Measurements from ENCODE around the gene FAM3D. TPM values are rescaled to one million over a fixed set of nuclear protein-coding genes. Genes with fewer than 3 reads are reported as not detected.
"Not testable (repeated sequence)": the region's sequence is repeated elsewhere in the genome, so short reads cannot be mapped to it uniquely, and the experiment has no call there.

Gene FAM3D, protein sequence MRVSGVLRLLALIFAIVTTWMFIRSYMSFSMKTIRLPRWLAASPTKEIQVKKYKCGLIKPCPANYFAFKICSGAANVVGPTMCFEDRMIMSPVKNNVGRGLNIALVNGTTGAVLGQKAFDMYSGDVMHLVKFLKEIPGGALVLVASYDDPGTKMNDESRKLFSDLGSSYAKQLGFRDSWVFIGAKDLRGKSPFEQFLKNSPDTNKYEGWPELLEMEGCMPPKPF
- total RNA-seq: not detected

DNA sequence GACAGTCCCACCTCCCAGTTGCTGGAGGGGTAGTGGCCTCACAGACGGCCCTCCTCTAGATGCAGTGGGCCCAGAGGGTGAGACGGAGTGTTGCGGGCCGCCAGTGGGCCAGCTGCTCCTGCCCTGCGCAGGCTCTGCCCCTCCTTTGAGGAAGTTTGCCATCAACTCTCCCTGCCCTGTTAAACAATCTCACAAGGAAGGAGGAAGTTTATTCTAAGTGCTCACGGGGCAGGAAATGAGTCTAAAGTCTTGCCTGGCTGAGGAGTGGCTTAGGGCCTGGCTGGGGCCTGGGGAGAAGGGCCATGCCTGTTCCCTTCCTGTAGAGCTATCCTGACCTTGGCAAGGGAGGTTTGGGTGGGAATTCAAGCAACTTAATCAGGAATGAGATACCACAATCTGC, at the start of gene FAM3D:
FAM3D (minus strand) TSS at position 92 of the 400 bp plus-strand sequence. CDS start 11,211 bp downstream, outside the sequence.
- no peak for DNase-seq

DNA sequence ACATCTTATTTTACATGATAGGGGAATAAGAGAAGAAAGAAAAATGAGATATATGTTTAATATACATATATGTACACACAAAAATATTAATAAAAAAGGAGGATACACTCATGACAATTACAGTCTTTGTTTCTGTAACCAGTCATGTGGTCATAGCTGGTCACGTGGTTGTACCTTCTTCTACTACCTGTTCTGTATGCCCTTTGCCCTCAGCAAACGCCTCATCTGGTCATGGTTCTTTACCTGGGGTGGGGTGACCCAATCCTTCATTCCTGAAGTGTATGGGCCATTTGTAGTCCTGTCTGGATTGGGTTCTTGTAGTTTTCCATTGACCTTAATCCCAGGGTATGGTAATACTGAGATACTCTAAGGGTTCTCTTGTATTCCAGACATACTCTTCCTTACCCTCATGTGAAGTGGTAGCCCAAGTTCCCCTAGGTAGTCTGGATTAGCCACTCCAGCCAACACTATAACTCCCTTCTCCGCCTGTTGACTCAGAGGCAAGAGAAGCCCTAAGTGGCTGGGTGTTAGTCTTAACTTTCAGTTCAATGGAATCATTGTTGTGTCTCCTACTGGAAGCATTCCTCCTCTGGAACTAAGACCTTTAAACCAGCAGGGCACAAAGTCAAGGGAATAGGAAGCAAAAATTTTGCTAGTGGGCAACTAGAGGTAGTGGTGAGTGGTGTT, 47.3 kb upstream of the FAM3D start:
- no peak for DNase-seq

DNA sequence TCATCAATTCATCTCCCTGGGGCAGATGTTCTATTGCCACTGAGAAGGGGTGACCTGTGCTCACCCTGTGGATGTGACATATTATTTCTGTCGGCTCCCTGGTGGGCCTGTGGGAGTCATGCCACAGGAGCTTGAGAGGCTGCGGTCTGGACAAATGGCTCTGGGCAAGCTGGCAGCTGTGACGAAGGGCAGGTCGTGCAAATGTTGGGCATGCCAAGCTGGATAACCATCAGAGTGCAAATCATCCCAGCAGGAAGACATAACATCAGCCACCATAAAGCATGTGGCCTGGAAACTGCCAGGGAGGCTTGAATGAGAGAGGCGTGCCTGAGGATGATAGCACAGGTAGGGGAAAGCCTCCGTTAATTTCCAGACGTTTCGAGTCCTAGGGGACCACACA, 45.3 kb upstream of the FAM3D start:
- no peak for DNase-seq

DNA sequence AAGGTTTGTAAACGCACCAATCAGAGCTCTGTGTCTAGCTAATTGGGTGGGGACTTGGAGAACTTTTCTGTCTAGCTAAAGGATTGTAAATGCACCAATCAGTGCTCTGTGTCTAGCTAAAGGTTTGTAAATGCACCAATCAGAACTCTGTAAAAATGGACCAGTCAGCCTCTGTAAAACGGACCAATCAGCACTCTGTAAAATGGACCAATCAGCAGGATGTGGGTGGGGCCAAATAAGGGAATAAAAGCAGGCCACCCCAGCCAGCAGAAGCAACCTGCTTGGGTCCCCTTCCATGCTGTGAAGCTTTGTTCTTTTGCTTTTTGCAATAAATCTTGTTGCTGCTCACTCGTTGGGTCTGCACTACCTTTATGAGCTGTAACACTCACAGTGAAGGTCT, 42.4 kb upstream of the FAM3D start:
- not testable (repeated sequence) for DNase-seq

DNA sequence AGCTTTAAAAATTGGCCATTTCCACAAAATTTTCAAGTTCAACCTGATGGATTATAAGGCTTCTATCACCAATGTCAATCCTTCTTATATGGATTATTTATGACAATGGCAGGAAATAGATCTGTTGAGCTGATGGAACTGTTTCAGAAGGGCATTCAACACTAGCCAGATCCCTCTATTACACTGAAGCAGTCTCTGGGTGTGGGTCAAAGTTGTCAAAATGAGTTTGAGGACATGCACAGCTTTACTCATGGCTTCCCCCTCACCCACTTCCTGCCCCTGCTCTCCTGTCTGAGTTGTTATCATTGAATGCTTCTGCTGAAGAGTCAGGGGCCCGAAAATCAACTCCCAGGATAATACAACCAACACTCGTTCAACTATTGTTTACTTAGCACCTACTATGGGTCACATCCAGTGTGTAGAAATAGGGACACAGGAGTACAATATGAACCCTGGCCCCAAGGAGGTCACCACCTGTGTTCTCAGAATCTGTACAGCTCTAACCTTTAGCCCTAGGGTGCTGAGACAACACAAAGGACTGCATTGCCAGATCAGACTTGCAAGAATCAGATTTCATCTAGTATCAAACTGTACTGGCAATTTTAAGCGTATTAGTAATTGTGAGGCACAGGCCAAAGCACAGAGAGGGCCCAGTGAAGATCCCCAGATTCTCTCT, 41.7 kb upstream of the FAM3D start:
- no peak for DNase-seq

DNA sequence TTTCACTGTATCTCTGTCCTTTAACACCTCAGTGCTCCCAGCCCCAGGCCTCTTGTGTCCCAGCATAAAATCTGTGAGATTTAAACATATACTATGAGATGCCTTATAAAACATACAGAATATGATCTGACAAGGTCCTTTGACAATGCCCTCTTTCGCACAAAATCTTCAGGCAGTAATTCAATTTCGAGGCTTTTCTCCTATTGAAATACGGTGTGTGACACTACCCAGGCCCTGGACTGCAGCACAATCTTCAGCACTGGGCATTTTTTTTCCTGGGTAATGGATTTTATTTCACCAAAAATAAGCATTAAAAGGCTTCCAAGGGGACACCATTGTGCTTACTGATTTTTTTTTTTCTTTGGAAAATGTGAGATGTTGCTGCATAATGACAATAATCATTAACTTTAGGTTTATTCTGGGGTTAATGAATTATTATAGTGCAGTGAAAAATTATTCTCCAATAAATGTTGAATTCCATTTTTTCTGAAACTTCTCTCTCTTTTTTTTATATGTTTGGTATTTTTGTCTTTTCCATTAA, 40.9 kb upstream of the FAM3D start:
- DNase-seq: no peak

DNA sequence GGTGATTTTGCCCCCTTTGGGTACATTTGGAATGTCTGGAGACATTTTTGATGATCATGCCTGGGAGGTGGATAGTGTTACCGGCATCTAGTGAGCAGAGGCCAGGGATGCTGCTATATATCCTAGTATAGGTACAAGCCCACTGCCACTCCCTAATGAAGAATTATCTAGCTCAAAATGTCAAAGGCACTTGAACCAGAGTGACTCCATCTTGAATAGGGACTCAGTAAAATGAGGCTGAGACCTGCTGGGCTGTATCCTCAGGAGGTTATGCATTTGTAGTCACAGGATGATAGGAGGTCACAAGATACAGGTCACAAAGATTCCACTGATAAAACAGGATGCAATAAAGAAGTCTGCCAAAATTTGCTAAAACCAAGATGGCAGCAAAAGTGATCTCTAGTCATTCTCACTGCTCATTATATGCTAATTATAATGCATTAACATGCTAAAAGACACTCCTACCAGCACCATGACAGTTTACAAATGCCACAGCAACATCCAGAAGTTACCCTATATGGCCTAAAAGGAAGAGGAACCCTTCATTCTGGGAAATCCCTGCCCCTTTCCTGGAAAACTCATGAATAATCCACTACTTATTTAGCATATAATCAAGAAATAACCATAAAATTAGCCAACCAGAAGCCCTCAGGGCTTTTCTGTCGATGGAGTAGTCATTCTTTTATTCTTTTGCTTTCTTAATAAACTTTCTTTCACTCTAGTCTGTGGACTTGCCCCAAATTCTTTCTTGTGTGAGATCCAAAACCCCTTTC, 40.0 kb upstream of the FAM3D start:
- DNase-seq: no peak

DNA sequence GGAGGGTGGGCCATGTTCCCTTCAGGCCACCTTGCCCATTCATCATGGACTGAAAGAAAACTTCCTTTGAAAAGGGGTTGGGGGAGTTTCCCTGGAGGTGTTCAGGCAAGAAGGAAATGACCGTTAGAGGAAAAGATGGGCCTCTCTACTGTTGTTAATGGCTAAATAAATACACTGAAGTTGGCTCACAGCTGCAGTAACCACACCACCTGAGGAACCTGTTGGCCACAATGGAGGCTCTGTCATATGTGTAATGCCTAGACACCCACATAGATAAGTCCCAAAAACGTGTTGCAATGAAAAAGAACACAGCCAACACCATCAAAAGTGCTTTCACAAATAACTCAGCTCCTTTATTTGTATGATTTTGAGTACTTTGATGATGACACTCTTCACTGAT, 38.2 kb upstream of the FAM3D start:
- DNase-seq: no peak

DNA sequence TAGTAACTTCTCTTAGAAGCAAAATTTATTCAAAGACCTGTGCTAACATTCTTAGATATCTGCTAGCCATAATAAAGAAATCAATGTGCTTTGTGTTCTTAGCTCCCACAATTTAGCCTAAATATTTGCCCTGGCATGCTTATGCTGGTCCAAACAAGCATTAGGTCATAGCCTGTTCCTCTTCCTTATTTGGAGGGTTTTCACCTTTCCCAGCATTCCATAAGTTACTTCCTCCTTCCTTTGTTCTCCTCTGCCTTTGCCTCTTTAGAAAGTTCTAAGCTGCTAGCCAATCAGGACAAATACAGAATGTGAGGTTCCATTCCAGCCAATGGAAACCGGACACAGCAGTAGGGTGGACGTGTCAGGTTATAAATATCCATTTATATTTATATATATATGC, 37.7 kb upstream of the FAM3D start:
- DNase-seq: not testable (repeated sequence)

DNA sequence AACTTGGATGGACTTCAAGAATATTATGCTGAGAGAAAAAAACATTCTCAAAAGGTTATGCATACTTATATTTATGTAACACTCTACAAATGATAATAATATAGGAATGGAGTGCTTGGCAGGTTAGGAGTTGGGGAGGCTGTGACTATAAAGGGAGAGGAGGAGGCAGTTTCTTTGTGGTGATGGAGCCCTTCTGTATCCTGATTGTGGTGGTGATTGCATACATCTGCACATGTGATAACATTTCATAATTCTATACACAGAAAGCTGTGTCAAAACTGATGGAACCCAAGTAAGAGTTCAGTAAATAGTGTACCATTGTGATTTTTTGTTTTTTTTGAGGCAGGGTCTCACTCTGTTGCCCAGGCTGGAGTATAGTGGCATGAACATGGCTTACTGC, 31.7 kb upstream of the FAM3D start:
- no peak for DNase-seq

DNA sequence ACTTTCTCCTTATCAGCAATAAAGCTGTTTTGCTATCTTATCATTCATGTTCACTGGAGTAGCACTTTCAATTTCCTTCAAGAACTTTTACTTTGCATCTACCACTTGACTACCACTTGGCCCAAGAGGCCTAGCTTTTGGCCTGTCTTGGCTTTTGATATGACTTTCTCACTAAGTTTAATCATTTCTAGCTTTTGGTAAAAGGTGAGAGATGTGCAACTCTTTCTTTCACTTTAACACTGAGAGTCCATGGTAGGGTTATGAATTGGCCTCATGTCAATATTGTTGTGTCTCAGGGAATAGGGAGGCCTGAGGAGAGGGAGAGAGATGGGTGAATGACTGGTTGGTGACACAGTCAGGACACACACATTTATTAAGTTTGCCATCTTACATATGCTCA, 31.0 kb upstream of the FAM3D start:
- DNase-seq: no peak

DNA sequence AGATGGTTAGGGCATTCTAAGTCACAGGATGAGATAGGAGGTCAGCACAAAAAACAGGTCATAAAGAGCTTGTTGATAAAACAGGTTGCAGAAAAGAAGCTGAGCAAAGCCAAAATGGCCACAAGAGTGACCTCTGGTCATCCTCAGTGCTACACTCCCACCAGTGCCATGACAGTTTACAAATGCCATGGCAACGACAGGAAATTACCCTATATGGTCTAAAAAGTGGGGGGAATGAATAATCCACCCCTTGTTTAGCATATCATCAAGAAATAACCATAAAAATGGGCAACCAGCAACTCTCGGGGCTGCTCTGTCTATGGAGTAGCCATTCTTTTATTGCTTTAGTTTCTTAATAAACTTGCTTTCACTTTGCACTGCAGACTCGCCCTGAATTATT, 30.2 kb upstream of the FAM3D start:
- not testable (repeated sequence) for DNase-seq

DNA sequence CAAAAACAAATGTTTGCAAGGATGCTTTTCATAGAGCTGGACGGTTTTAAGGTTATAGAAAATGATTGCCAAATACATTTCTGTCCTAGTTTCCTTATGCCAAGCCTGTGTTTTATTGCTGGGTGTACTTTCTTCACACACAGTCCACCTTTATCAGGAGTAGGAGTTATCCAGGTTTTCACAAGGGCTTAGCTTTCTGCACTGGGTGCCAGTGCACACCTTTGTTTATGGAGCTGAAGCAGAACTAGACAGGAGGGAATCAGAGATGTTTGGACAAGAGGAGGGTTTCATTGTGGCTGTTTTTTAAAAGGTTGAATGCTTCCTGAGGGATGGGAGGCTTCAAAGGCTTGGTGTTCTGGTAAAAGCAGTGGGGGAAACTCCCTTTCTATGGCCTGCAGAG, 29.5 kb upstream of the FAM3D start:
- no peak for DNase-seq

DNA sequence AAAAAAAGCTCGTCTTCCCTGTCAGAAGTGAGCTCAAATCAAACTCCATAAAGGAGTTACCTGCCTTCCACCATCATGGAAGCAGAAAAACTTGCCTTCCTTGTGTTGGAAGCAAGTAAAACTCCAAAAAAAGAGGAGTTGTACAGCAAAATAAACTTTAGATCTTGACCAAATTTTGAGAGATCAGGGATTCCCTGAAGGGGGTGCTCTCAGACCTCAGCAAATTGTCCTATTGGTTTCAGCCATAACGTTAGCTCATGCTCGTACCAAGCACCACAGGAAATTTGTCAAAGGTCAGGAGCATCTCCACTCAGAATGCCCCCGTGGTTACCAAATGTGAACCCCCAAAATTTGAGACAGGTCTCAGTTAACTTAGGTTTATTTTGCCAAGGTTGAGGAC, 28.7 kb upstream of the FAM3D start:
- DNase-seq: not testable (repeated sequence)

DNA sequence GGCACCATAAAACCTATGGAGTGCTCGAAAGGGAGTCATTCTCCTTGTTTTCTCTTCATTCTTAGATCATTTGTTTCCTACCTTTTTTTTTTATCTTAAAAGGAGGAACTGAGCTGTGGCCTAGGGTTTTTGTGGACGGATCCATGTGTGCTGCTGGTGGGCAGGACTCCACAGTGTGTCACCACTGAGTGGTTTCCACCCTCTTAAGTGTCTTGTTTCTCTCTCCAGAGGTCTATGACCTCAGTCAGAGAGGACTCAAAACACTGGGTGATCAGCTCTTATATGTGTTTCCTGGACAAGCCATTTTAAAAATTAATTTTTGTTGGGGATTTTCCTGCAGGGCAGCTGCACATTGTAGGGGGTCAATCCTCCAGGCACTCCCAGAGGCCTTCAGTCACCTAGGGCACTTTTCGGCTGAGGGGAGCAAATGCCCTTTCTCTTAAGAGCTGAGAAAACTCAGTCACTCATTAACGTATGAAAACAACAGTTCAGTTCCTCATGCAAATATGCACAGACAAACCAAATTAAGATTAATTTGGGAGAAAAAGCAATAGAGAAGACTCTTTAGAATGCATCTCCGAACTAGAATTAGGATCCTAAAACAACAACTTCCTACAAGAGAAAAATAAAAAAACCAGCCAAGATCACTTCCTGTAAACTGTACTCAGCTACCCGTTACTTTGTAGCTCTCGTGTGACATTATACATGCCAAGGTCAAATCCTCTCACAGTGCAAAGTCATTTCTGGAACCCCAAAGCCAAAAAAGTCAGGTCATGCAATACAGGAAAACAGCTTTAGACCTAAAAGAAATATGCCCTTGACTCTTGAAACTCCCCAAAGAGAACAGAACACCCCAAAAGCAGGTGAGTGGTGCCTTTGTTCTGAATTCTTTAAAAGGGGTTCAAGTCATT, 27.6 kb upstream of the FAM3D start:
- no peak for DNase-seq

DNA sequence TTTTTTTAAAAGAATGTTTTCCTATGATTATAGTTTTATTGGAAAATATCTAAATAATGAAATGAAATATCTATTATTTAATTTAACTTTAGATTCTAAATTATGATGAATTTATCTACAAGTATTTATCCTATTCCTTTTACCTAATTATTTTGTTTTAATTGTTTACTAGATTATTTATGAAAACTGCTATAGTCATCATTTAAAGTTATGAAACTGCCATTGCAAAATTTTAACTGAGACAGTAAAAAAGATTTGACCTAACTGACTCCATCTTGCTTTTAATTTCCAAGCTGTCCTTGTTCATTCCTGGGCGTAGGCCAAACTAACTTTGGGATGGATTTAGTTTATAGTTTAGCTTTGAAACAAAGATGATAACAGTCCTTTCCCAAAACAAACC, 25.9 kb upstream of the FAM3D start:
- DNase-seq: no peak

DNA sequence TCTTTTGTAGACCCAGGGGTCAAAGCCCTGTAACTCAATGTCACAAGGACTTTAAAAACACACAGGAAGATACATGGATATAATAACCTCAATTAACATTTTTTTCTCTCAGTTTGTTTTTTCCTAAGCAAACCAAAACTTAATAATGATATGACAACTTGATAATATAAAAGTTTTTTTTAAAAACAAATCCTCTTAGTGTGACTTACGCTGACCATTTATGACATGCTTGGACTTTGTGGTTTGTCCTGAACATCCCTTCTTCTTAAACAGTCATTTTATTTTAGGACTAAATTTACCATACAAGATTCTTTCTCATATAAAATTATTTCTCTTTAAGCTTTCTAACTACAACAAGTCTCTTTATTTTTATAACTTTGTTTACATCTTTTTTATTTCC, 25.4 kb upstream of the FAM3D start:
- DNase-seq: no peak

DNA sequence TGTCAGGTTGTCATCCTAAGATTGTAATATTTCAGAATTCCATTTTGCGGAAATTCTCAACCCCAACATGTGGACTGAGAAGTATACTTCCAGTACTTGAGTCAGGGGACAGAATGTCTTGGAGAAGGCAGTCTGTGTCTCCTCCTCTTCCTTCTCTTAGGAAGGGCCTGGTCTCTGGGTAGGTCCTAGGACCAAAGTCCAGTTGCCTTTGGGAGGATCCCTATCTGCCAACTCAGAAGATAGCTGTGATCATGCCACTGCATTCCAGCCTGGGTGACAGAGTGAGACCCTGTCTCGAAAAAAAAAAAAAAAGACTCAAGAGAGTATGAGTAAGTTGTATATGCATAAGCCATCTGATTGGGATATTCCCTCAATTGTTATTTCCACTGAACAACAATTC, 23.9 kb upstream of the FAM3D start:
- DNase-seq: no peak

DNA sequence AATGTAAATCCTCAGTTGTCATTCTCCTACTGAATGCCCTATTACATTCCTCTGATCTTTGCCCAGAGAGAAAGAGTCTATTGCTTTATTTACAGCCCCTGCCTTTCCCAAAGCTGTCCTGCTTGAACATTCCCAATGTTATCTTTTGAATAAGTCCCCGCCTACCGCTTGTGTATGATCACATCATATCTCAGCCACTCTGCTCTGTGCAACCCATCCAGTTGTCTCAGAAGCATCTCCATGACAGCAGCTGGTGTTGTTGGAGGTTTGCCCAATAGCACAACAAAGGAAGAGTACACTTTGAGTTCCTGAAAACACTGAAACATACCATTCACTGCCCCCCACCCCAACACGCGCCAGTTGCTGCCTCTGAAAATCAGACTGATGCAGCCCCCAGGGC, 22.0 kb upstream of the FAM3D start:
- DNase-seq: no peak

DNA sequence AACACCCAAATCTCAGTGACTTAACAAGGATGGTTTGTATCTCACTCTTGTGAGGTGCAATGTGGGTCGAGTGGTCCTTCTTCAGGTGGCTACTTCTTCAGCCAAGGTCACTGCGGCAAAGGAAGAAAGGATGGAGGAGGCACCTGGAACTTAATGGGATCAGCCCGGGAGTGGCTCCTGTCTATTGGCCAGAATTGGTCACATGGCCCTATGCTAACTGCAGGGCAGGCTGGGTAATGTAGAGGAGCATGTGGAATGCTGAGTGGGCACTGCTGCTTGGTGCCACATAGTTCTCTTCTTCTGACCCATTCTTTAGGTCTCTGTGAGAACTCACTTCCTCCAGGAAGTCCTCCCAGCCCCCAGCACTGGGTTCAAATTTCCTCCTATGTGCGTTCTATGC, 20.3 kb upstream of the FAM3D start:
- DNase-seq: no peak

DNA sequence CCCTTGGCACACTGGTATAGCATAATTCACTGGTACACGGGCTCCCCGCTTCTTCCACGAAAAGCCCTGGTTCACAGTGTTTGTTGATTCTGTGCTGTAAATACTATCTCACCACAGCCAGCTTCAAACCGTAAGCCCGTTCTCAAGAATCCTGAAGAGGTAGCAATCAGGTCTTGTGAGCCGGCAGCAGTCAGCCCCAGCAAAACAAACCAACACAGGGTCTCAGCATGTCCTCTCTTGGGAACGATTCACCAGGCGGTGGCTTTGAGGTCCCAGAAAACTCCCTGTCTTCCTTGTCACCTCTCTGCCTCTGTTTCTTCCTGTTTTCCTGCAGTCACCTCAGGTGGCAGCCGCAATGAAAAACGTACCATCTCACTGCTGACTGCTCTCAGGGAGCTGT, 19.1 kb upstream of the FAM3D start:
- no peak for DNase-seq

DNA sequence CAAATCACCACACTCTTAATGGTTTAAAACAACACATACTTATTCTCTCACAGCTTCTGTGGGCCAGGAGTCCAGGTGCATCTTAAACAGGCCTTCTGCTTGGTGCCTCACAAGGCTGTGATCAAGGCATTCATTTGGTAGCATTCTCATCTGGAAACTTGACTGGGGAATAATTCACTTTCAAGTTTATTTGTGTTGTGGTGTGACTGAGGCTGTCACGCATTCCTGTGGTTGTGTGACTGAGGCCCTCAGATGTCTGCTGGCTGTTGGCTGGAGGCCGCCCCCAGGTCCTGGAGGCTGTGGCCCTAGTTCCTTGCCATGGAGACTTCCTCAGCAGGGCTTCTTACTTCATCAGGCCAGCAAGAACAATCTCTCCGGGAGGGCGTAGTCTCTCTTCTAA, 16.9 kb upstream of the FAM3D start:
- no peak for DNase-seq

Measured in occipital lobe (tissue), 2 donors.